NB4 (cell line): ENCODE data around the gene SLC48A1.

Experiments used
- DNase-seq: peaks from one replicate; pipeline ENCODE4 v3.0.0; 2010; ENCODE audit warnings: low read depth
- H3K4me3 ChIP-seq: one replicate; pipeline ENCODE4 v1.5.1; 2011; ENCODE audit warnings: mild to moderate bottlenecking, low read depth, low read length, moderate library complexity
- MAX ChIP-seq: IDR thresholded peaks from 2 replicates; pipeline ENCODE4 v1.6.1; 2011; ENCODE audit warnings: low read depth, low read length
- MYC ChIP-seq: IDR thresholded peaks from 2 replicates; pipeline ENCODE4 v1.6.1; 2011; ENCODE audit warnings: low read depth, low read length
- POLR2A ChIP-seq: IDR thresholded peaks from 2 replicates; pipeline ENCODE4 v1.6.1; 2011; ENCODE audit warnings: mild to moderate bottlenecking; ENCODE audit not compliant: insufficient read length; ENCODE audit errors: extremely low read depth
- TF ChIP-seq, protein P1 (sequence below): IDR thresholded peaks from one replicate; pipeline ENCODE4 v1.5.1; 2012; ENCODE audit warnings: low read depth, low read length

Gene SLC48A1

DNA sequence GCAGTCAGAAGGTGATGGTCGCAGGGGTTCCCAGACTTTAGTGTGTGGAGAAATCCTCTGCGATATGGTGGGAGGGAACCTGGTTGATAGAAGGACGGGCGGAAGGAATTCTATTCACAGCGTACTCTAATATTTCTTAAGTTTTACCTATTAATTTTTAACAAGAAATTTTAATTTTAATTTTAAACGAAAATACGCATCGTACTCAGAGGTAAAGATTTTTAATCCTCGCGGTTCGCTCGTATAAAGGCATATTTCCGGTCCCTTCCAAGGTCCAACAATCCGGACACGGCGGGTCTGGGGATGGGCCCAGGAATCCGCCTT is 338 bp upstream of the SLC48A1 start:
- DNase-seq, result no peak
- H3K4me3 ChIP-seq, result peak overlapping the region; percentile 44
- TF ChIP-seq MYC (no peak), POLR2A (no peak), MAX (no peak)
- TF ChIP-seq, protein P1, sequence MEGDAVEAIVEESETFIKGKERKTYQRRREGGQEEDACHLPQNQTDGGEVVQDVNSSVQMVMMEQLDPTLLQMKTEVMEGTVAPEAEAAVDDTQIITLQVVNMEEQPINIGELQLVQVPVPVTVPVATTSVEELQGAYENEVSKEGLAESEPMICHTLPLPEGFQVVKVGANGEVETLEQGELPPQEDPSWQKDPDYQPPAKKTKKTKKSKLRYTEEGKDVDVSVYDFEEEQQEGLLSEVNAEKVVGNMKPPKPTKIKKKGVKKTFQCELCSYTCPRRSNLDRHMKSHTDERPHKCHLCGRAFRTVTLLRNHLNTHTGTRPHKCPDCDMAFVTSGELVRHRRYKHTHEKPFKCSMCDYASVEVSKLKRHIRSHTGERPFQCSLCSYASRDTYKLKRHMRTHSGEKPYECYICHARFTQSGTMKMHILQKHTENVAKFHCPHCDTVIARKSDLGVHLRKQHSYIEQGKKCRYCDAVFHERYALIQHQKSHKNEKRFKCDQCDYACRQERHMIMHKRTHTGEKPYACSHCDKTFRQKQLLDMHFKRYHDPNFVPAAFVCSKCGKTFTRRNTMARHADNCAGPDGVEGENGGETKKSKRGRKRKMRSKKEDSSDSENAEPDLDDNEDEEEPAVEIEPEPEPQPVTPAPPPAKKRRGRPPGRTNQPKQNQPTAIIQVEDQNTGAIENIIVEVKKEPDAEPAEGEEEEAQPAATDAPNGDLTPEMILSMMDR, result no peak

DNA sequence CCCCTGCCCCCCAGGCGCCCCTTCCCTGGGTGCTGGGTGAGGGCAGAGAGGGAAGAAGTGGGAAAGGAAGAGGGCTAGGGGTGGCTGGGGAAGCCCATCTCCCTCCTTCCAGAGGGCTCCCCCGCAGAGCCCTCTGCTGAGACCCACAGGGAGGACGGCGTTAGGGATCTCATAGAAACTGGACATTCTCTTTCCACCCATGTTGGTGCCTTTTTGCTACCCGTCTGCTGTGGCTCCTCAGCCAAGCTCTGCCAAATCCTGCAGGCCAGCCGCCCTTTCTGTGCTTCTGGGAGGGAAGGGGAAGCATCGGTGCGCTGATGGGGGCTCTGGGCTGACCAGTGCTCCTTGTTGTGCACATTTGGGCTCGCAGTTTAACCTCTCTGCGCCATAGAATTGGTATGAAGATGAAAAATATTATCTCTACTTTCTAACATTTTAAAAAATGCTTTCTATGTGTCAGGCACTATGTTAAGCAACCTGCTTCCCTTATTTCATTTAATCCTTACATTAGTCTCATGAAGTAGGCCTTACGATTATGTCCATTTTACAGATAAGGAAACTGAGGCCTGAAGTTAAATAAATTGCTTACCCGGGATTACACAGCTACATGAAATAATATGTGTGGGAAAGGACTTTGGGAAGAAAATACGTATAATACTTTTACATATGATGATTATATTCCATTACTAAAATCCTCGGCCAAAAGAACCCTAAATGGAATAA is 981 bp downstream of the SLC48A1 start:
- H3K4me3 ChIP-seq, result peak overlapping the region; percentile 75
- no peak for TF ChIP-seq MAX
- TF ChIP-seq, protein P1, result no peak
- no peak for TF ChIP-seq MYC
- peak; percentile 43 for DNase-seq

DNA sequence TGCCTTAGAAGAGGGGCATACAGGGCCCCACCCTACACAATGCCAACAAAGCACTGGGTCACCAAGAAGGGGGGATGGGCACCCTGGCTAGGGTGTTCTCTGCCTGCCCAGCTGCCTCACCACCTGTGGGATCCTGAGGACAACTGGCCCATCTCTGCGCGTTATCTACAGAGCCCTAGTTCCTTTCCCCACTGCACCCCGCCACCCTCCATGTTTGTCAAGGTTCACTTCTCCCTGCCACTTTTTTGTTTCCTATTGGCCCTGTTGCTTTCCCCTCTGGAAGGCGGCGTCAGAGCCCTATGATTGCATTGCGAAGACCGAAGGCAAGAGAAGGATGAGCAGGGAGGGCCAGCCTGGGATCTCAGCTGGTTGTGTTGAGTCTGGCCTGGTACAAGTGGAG is 1.6 kb downstream of the SLC48A1 start:
- TF ChIP-seq MYC, result no peak
- TF ChIP-seq, protein P1, result no peak
- no peak for TF ChIP-seq POLR2A
- TF ChIP-seq MAX, result no peak
- peak overlapping the region; percentile 9 for H3K4me3 ChIP-seq
- no peak for DNase-seq

DNA sequence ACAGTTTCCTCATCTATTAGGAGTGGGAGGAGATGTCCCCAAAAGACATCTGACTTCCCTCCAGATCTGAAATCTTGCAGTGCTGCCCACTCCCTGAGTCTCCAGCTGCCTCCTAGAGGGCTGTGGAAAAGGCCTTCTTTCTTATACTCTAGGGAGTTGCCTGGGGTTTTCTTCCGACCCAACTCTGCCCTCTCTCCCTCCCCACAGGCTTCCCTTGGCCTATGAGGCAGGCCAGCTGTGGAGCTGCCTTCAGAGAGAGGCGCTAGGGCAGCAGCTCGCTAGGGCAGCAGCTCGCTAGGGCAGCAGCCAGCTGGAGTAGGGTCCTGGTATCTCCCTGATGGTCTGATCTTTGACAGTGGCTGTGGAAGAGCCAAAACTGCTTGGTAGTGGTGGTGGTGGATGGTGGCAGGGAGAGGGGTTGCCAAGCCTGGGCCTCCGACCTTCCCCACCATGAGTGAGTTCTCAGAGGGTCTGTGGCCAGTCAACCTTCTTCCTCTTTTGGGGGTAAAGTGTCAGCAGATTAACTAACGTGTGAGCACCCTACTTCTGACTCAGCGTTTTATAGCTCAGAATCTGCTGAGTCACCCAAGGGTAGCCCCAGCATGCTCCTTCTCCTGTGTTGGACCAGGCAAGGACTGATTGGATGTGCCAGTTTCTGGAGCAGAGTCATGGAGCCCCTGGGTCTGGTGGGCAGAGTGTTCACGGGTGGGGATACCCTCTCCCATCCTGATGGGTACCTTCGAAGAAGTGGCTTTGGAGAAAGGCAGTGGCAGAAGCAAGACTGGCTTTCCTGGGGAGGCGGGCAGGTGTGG is 2.3 kb downstream of the SLC48A1 start:
- TF ChIP-seq POLR2A (no peak), MAX (peak; percentile 79), MYC (peak; percentile 65; the same call in 1 of the 2 replicates)
- TF ChIP-seq, protein P1, result peak; percentile 4
- H3K4me3 ChIP-seq, result peak overlapping the region; percentile 18
- DNase-seq, result peak; percentile 96

GRCh38 chr12:47776471-47777143 is 3.6 kb downstream of the SLC48A1 start:
- peak; percentile 77 for DNase-seq
- TF ChIP-seq MAX (no peak), MYC (0 out of 2 replicates have a peak, but pooled peaks have one; percentile 6)
- no peak overlapping the region for H3K4me3 ChIP-seq

DNA sequence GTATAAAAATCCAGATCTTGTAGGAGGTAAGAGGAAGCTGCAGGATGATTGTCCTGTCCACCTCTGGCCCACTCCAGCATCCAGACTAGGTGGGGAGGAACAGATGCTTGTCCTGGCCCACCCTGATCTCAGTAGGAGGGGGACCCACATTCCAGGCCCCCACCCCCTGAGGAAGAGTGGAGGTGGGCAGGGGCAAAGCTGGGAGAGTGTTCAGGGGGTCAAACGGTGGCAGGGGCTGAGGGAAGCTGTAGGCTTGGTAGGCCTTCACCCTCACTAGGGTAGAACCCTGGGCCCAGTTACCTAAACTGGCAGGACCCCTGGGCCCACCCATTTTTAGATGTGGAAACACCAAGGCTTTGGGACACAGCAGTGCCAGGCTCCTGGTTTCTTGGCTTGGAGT is 4.1 kb downstream of the SLC48A1 start:
- DNase-seq, result no peak
- TF ChIP-seq, protein P1, result no peak
- TF ChIP-seq POLR2A (no peak), MAX (no peak), MYC (no peak)
- H3K4me3 ChIP-seq, result no peak overlapping the region
